GM21528 (cell line): ENCODE data around the gene FBXW9.
"Not testable (repeated sequence)": the region's sequence is repeated elsewhere in the genome, so short reads cannot be mapped to it uniquely, and the experiment has no call there.

ENCODE experiments used
- ATAC-seq: cut with Tn5 transposase; IDR thresholded peaks from one replicate; pipeline ENCODE4 v1.9.1; 2021; ENCODE audit warnings: mild to moderate bottlenecking, moderate library complexity; ENCODE audit not compliant: unreplicated experiment, low FRiP score

FBXW9 gene

GRCh38 chr19:12696366-12697335 is at the start of gene FBXW9:
Gene FBXW9, minus strand, starts transcription at chr19:12696631. Its CDS starts 50 bp downstream, at chr19:12696581.
- peak; percentile 61 for ATAC-seq

GRCh38 chr19:12745166-12745897 is 48.9 kb upstream of the FBXW9 start:
- ATAC-seq = no peak

- ATAC-seq = no peak
Measured at GRCh38 chr19:12737835-12738351, 41.5 kb upstream of the FBXW9 start.

- ATAC-seq = peak; percentile 67
Measured at GRCh38 chr19:12736995-12737834, 40.8 kb upstream of the FBXW9 start, which contains the start of gene GET3. Gene GET3, plus strand, starts transcription at chr19:12737497. Its CDS starts 9 bp downstream, at chr19:12737506.

GRCh38 chr19:12733369-12734214 is 37.2 kb upstream of the FBXW9 start:
- ATAC-seq = no peak

- no peak for ATAC-seq
Measured at GRCh38 chr19:12731337-12731736, 34.9 kb upstream of the FBXW9 start.

GRCh38 chr19:12730064-12730463 is 33.6 kb upstream of the FBXW9 start:
- no peak for ATAC-seq

- no peak for ATAC-seq
Measured at GRCh38 chr19:12727745-12728433, 31.5 kb upstream of the FBXW9 start.

GRCh38 chr19:12726988-12727316 is 30.5 kb upstream of the FBXW9 start:
- no peak for ATAC-seq

GRCh38 chr19:12725612-12726011 is 29.2 kb upstream of the FBXW9 start:
- not testable (repeated sequence) for ATAC-seq

- no peak for ATAC-seq
Measured at GRCh38 chr19:12723641-12724426, 27.4 kb upstream of the FBXW9 start, which contains the start of gene TNPO2. Gene TNPO2, minus strand, starts transcription at chr19:12723932. Its CDS starts 2,955 bp downstream, at chr19:12720977.

GRCh38 chr19:12723381-12723640 is 26.9 kb upstream of the FBXW9 start:
- ATAC-seq = no peak

- peak; percentile 67 for ATAC-seq
Measured at GRCh38 chr19:12722566-12723380, 26.3 kb upstream of the FBXW9 start.

GRCh38 chr19:12721656-12722565 is 25.5 kb upstream of the FBXW9 start:
- ATAC-seq = peak; percentile 24

- ATAC-seq = no peak
Measured at GRCh38 chr19:12720851-12721655, 24.6 kb upstream of the FBXW9 start.

- no peak for ATAC-seq
Measured at GRCh38 chr19:12720296-12720695, 23.9 kb upstream of the FBXW9 start.
